ENCODE measurements around the gene ATP1A2.

- TF ChIP-seq CTCF (conservative IDR thresholded peaks at IDR 0.05; ENCODE audit: low read depth in 2 of 2) (no peak), ZNF462 (CRISPR knock-in tag; IDR thresholded peaks at IDR 0.05) (no peak), EZH2 (IDR thresholded peaks at IDR 0.05; ENCODE audit: low read depth, unreplicated experiment) (no peak), JUNB (IDR thresholded peaks at IDR 0.05; ENCODE audit: unreplicated experiment) (no peak), POLR2AphosphoS5 (IDR thresholded peaks at IDR 0.05; ENCODE audit: low read depth) (no peak), EZH2phosphoT487 (IDR thresholded peaks at IDR 0.05; ENCODE audit: unreplicated experiment) (no peak), ZNF331 (CRISPR knock-in tag; IDR thresholded peaks at IDR 0.05; ENCODE audit: low read depth) (no peak)
- TF ChIP-seq, protein P1, sequence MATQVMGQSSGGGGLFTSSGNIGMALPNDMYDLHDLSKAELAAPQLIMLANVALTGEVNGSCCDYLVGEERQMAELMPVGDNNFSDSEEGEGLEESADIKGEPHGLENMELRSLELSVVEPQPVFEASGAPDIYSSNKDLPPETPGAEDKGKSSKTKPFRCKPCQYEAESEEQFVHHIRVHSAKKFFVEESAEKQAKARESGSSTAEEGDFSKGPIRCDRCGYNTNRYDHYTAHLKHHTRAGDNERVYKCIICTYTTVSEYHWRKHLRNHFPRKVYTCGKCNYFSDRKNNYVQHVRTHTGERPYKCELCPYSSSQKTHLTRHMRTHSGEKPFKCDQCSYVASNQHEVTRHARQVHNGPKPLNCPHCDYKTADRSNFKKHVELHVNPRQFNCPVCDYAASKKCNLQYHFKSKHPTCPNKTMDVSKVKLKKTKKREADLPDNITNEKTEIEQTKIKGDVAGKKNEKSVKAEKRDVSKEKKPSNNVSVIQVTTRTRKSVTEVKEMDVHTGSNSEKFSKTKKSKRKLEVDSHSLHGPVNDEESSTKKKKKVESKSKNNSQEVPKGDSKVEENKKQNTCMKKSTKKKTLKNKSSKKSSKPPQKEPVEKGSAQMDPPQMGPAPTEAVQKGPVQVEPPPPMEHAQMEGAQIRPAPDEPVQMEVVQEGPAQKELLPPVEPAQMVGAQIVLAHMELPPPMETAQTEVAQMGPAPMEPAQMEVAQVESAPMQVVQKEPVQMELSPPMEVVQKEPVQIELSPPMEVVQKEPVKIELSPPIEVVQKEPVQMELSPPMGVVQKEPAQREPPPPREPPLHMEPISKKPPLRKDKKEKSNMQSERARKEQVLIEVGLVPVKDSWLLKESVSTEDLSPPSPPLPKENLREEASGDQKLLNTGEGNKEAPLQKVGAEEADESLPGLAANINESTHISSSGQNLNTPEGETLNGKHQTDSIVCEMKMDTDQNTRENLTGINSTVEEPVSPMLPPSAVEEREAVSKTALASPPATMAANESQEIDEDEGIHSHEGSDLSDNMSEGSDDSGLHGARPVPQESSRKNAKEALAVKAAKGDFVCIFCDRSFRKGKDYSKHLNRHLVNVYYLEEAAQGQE (IDR thresholded peaks at IDR 0.05; ENCODE audit: unreplicated experiment), result no peak
Observed at GRCh38 chr1:160075836-160076235, 39.7 kb upstream of the ATP1A2 start.
